IMR-90 (cell line): ENCODE data around the gene ZBTB22. TPM values are rescaled to one million over a fixed set of nuclear protein-coding genes. Genes with fewer than 3 reads are reported as not detected.

ENCODE experiments used
- ATAC-seq: fragments of 200-7000 bp; cut with Tn5 transposase; 2 replicates; pipeline ENCODE4 v1.9.1; 2020; ENCODE audit warnings: low read depth, mild to moderate bottlenecking, moderate library complexity
- BruUV-seq: library from RNA; stranded (reverse); fragments of 400-500 nt; replicated peaks from 2 replicates; lab custom pipeline; 2021; lab: Mats Ljungman, UMichigan
- CTCF ChIA-PET: fragments of 300-600 bp; formaldehyde crosslinking; extraction: SDS; loops from one replicate; lab custom pipeline; 2021; ENCODE audit warnings: antibody characterized with exemption; lab: Yijun Ruan, JAX
- POLR2A ChIA-PET: fragments of 300-600 bp; sonication (Branson Sonifier 250); formaldehyde crosslinking; loops from one replicate; lab custom pipeline; 2022; ENCODE audit warnings: antibody characterized with exemption; ENCODE audit not compliant: unreplicated experiment; lab: Charles Lee
- DNase-seq: peaks from one replicate; pipeline ENCODE4 v3.0.0; 2013
- H2AFZ ChIP-seq: replicated peaks from 2 replicates; pipeline ENCODE3; 2013; ENCODE audit warnings: low read length, mild to moderate bottlenecking; ENCODE audit not compliant: poor library complexity
- H2AK5ac ChIP-seq: 2 replicates; pipeline ENCODE4 v1.6.1; 2013; ENCODE audit warnings: low read depth, low read length, inconsistent platforms
- H2AK9ac ChIP-seq: replicated peaks from 2 replicates; pipeline ENCODE3; 2013; ENCODE audit warnings: mild to moderate bottlenecking, low read depth, low read length, moderate library complexity; ENCODE audit not compliant: poor library complexity
- H2BK120ac ChIP-seq: 2 replicates; pipeline ENCODE4 v1.6.1; 2013; ENCODE audit warnings: low read depth, low read length, inconsistent platforms
- H2BK15ac ChIP-seq: 3 replicates; pipeline ENCODE4 v1.6.1; 2013; ENCODE audit warnings: low read depth, low read length, inconsistent platforms
- H2BK20ac ChIP-seq: 2 replicates; pipeline ENCODE4 v1.6.1; 2013; ENCODE audit warnings: low read depth, mild to moderate bottlenecking, inconsistent platforms, low read length, moderate library complexity
- H2BK5ac ChIP-seq: 2 replicates; pipeline ENCODE4 v1.6.1; 2013; ENCODE audit warnings: mild to moderate bottlenecking, low read depth, low read length, inconsistent platforms; ENCODE audit not compliant: poor library complexity, severe bottlenecking
- H3K14ac ChIP-seq: replicated peaks from 2 replicates; pipeline ENCODE4 v1.6.1; 2013; ENCODE audit warnings: low read depth, low read length, inconsistent platforms
- H3K18ac ChIP-seq: 2 replicates; pipeline ENCODE4 v1.6.1; 2013; ENCODE audit warnings: low read depth, low read length, control low read depth
- H3K23ac ChIP-seq: 2 replicates; pipeline ENCODE4 v1.6.1; 2013; ENCODE audit warnings: low read depth, low read length, inconsistent platforms
- H3K27ac ChIP-seq: 2 replicates; pipeline ENCODE4 v1.5.1; 2013; ENCODE audit warnings: mild to moderate bottlenecking, control low read depth, low read length; ENCODE audit not compliant: insufficient read depth
- H3K27me3 ChIP-seq: 2 replicates; pipeline ENCODE4 v1.6.1; 2013; ENCODE audit warnings: low read length; ENCODE audit not compliant: control insufficient read depth, insufficient read depth
- H3K36me3 ChIP-seq: 2 replicates; pipeline ENCODE4 v1.6.1; 2013; ENCODE audit warnings: low read length, mixed read lengths; ENCODE audit not compliant: control insufficient read depth, insufficient read depth
- H3K4ac ChIP-seq: 2 replicates; pipeline ENCODE4 v1.6.1; 2013; ENCODE audit warnings: low read depth, low read length, inconsistent platforms
- H3K4me1 ChIP-seq: 2 replicates; pipeline ENCODE4 v1.6.1; 2013; ENCODE audit warnings: low read length, mixed read lengths; ENCODE audit not compliant: control insufficient read depth, insufficient read depth
- H3K4me2 ChIP-seq: 2 replicates; pipeline ENCODE4 v1.6.1; 2013; ENCODE audit warnings: low read depth, mild to moderate bottlenecking, control low read depth, low read length, moderate library complexity
- H3K4me3 ChIP-seq: 2 replicates; pipeline ENCODE4 v1.5.1; 2013; ENCODE audit warnings: low read depth, mild to moderate bottlenecking, control low read depth, low read length, moderate library complexity; ENCODE audit not compliant: insufficient read depth
- H3K56ac ChIP-seq: 2 replicates; pipeline ENCODE4 v1.6.1; 2013; ENCODE audit warnings: low read length, inconsistent platforms; ENCODE audit not compliant: insufficient read depth; ENCODE audit errors: extremely low read depth
- H3K79me1 ChIP-seq, 2 experiments: 2 replicates each; pipeline ENCODE4 v1.6.1; 2013; ENCODE audit warnings: low read length in 2 of 2, inconsistent platforms in 1 of 2, low read depth in 1 of 2
- H3K9ac ChIP-seq: 2 replicates; pipeline ENCODE4 v1.6.1; 2013; ENCODE audit warnings: low read depth, low read length, control low read depth
- H3K9me1 ChIP-seq: 2 replicates; pipeline ENCODE4 v1.6.1; 2013; ENCODE audit warnings: low read length, inconsistent platforms; ENCODE audit not compliant: insufficient read depth
- H3K9me3 ChIP-seq: 2 replicates; pipeline ENCODE4 v1.6.1; 2013; ENCODE audit warnings: low read length; ENCODE audit not compliant: control insufficient read depth, insufficient read depth
- H4K20me1 ChIP-seq: 2 replicates; pipeline ENCODE4 v1.6.1; 2013; ENCODE audit warnings: low read length, inconsistent platforms; ENCODE audit not compliant: insufficient read depth
- H4K5ac ChIP-seq: 2 replicates; pipeline ENCODE4 v1.6.1; 2013; ENCODE audit warnings: mild to moderate bottlenecking, low read depth, low read length, control low read depth
- H4K8ac ChIP-seq, 2 experiments: 2 replicates each; pipeline ENCODE4 v1.6.1; 2013; ENCODE audit warnings: low read depth in 2 of 2, low read length in 2 of 2, control low read depth in 1 of 2, inconsistent platforms in 1 of 2
- H4K91ac ChIP-seq: 2 replicates; pipeline ENCODE4 v1.6.1; 2013; ENCODE audit warnings: low read depth, low read length, inconsistent platforms; ENCODE audit not compliant: insufficient read depth
- BHLHE40 ChIP-seq: fragments of 150-350 bp; IDR thresholded peaks from 2 replicates; pipeline ENCODE4 v1.6.1; 2016; ENCODE audit warnings: mild to moderate bottlenecking, low read depth, low read length
- CEBPB ChIP-seq: IDR thresholded peaks from 2 replicates; pipeline ENCODE4 v1.6.1; 2012; ENCODE audit warnings: low read depth, low read length, improper control_type of control experiment
- CHD1 ChIP-seq: IDR thresholded peaks from 2 replicates; pipeline ENCODE4 v1.6.1; 2012; ENCODE audit warnings: low read depth, low read length, improper control_type of control experiment
- FOS ChIP-seq: fragments of 150-350 bp; IDR thresholded peaks from 2 replicates; pipeline ENCODE4 v1.6.1; 2016; ENCODE audit warnings: low read depth, low read length
- MAFK ChIP-seq: IDR thresholded peaks from 2 replicates; pipeline ENCODE4 v1.6.1; 2012; ENCODE audit warnings: low read depth, low read length, improper control_type of control experiment
- MAZ ChIP-seq: IDR thresholded peaks from 2 replicates; pipeline ENCODE4 v1.6.1; 2012; ENCODE audit warnings: low read depth, mild to moderate bottlenecking, low read length, improper control_type of control experiment, moderate library complexity, borderline replicate concordance
- MXI1 ChIP-seq: IDR thresholded peaks from 2 replicates; pipeline ENCODE4 v1.6.1; 2012; ENCODE audit warnings: low read depth, mild to moderate bottlenecking, low read length, moderate library complexity, borderline replicate concordance
- NFE2L2 ChIP-seq: fragments of 150-350 bp; IDR thresholded peaks from 2 replicates; pipeline ENCODE4 v1.6.1; 2016; ENCODE audit warnings: low read depth, mild to moderate bottlenecking, low read length
- POLR2A ChIP-seq: IDR thresholded peaks from 2 replicates; pipeline ENCODE4 v1.6.1; 2012; ENCODE audit warnings: mild to moderate bottlenecking, low read depth, low read length
- RAD21 ChIP-seq: IDR thresholded peaks from 2 replicates; pipeline ENCODE4 v1.6.1; 2012; ENCODE audit warnings: low read length, improper control_type of control experiment
- RCOR1 ChIP-seq: IDR thresholded peaks from 2 replicates; pipeline ENCODE4 v1.6.1; 2012; ENCODE audit warnings: mild to moderate bottlenecking, low read length, improper control_type of control experiment; ENCODE audit not compliant: insufficient replicate concordance
- RFX5 ChIP-seq: IDR thresholded peaks from 2 replicates; pipeline ENCODE4 v1.8.0; 2012; ENCODE audit warnings: low read depth, mild to moderate bottlenecking, low read length, moderate library complexity
- SMC3 ChIP-seq: fragments of 150-350 bp; IDR thresholded peaks from 2 replicates; pipeline ENCODE4 v1.6.1; 2016; ENCODE audit warnings: low read depth, mild to moderate bottlenecking, antibody characterized with exemption, low read length, moderate library complexity
- USF2 ChIP-seq: fragments of 150-350 bp; IDR thresholded peaks from 2 replicates; pipeline ENCODE4 v1.6.1; 2017; ENCODE audit warnings: mild to moderate bottlenecking, antibody characterized with exemption, low read length, low read depth
- WGBS, 2 experiments: methylation state at CpG; one replicate each; pipeline versions ENCODE4 v1.1.5 to v1.1.7; 2013; ENCODE audit warnings: missing lambda C conversion rate in 2 of 2; ENCODE audit not compliant: insufficient read length in 1 of 2; ENCODE audit errors: extremely low coverage in 2 of 2; 5-methylcytosine and 5-hydroxymethylcytosine counted together
- dilution Hi-C: fragments of 300-500 bp; cut with HindIII; formaldehyde crosslinking; loops from one replicate; pipeline ENCODE4 v1.14.3; 2018; ENCODE audit warnings: low sequenced_read_pairs; ENCODE audit not compliant: unreplicated experiment
- in situ Hi-C: fragments of 300-500 bp; cut with MboI; formaldehyde crosslinking; loops from 3 replicates; pipeline ENCODE4 v1.14.3; 2019; ENCODE audit warnings: low sequenced_read_pairs, inconsistent platforms, mixed read lengths
- intact Hi-C: fragments of 100-400 bp; cut with micrococcal nuclease; formaldehyde crosslinking; loops from 2 replicates; pipeline ENCODE4 v1.10.0; 2022
- polyA plus RNA-seq, 3 experiments: library from polyadenylated mRNA; depleted of rRNA; stranded (reverse); fragments of >200 nt; gene quantifications; 2 replicates each; pipeline ENCODE4 v1.2.3, GENCODE V29; 2012; ENCODE audit warnings: low replicate concordance in 1 of 3
- total RNA-seq: library from RNA; depleted of rRNA; stranded (reverse); fragments of >200 nt; gene quantifications from 2 replicates; pipeline ENCODE4 v1.2.3, GENCODE V29; 2012
- TF ChIP-seq, protein P1 (sequence below): conservative IDR thresholded peaks from 2 replicates; pipeline ENCODE4 v1.5.1; 2012; ENCODE audit warnings: mild to moderate bottlenecking, low read depth, low read length, improper control_type of control experiment

ZBTB22 gene
- total and polyA plus RNA-seq, 2 of the 4 experiments (the other 2 are of a cell fraction): 6.8 to 13.0 TPM

- ChIA-PET POLR2A (interaction anchor here (0.7 to 1.5 kb wide), 2 partner anchors 28 to 62 kb away, joined by 3 to 6 read pairs; partner anchors contain the start of genes PFDN6 and WDR46), CTCF (interaction anchor here (0.5 kb wide), 1 partner anchor 68 kb away, joined by 3 read pairs; no protein-coding TSS in a partner anchor)
- no peaks in the 10 kb centered on the region for H3K9me3 ChIP-seq
- no peak overlapping the region for H3K56ac ChIP-seq
- peak overlapping the region; percentile 70 for H3K4me2 ChIP-seq
- no peak overlapping the region for H3K23ac ChIP-seq
- peak overlapping the region; percentile 50 for H2AK9ac ChIP-seq
- ATAC-seq: no peak
- no peak overlapping the region for H3K18ac ChIP-seq
- H3K36me3 ChIP-seq: peaks cover 28% of the 10 kb centered on the region
- H4K91ac ChIP-seq: no peak overlapping the region
- peaks cover 20% of the 10 kb centered on the region for H4K20me1 ChIP-seq
- no peak overlapping the region for H4K5ac ChIP-seq
- 0 out of 2 replicates have a peak overlapping the region, but pooled peaks have one; percentile 11 for H2AK5ac ChIP-seq
- H4K8ac ChIP-seq: 0 out of 4 replicates have a peak overlapping the region, but pooled peaks of 1 of the 2 experiments have one; percentile 19
- no peak overlapping the region for H2BK20ac ChIP-seq
- in situ Hi-C loops: no loop called here
- 77% methylated on average over 7 of the region's 19 CpGs; no CpG with 5 or more reads in 1 of the 2 experiments for WGBS, 2 experiments
- no peak overlapping the region for H2BK120ac ChIP-seq
- no peak overlapping the region for H3K27ac ChIP-seq
- no TSS peak for BruUV-seq
- H2BK15ac ChIP-seq: no peak overlapping the region
- no peak for DNase-seq
- no peak for TF ChIP-seq NFE2L2
- no peak for TF ChIP-seq MAZ
- no peak for TF ChIP-seq USF2
- no peak for TF ChIP-seq RFX5
- TF ChIP-seq MXI1: no peak
- TF ChIP-seq BHLHE40: no peak
- no peak for TF ChIP-seq POLR2A
- TF ChIP-seq CHD1: no peak
- TF ChIP-seq RAD21: no peak
- TF ChIP-seq CEBPB: no peak
- TF ChIP-seq, protein P1, sequence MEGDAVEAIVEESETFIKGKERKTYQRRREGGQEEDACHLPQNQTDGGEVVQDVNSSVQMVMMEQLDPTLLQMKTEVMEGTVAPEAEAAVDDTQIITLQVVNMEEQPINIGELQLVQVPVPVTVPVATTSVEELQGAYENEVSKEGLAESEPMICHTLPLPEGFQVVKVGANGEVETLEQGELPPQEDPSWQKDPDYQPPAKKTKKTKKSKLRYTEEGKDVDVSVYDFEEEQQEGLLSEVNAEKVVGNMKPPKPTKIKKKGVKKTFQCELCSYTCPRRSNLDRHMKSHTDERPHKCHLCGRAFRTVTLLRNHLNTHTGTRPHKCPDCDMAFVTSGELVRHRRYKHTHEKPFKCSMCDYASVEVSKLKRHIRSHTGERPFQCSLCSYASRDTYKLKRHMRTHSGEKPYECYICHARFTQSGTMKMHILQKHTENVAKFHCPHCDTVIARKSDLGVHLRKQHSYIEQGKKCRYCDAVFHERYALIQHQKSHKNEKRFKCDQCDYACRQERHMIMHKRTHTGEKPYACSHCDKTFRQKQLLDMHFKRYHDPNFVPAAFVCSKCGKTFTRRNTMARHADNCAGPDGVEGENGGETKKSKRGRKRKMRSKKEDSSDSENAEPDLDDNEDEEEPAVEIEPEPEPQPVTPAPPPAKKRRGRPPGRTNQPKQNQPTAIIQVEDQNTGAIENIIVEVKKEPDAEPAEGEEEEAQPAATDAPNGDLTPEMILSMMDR: no peak
- no peak for TF ChIP-seq MAFK
- no peak for TF ChIP-seq SMC3
- no peak for TF ChIP-seq RCOR1
- TF ChIP-seq FOS: no peak
- no peaks in the 10 kb centered on the region for H3K27me3 ChIP-seq
- dilution Hi-C loops: no loop called here
- H3K79me1 ChIP-seq: peaks cover 41 to 85% of the 10 kb centered on the region in 2 experiments
- no peak overlapping the region for H3K4ac ChIP-seq
- no peak overlapping the region for H2AFZ ChIP-seq
- no peak overlapping the region for H2BK5ac ChIP-seq
- peaks cover 39% of the 10 kb centered on the region for H3K4me1 ChIP-seq
- H3K9ac ChIP-seq: no peak overlapping the region
- no peak overlapping the region for H3K14ac ChIP-seq
- H3K9me1 ChIP-seq: peaks cover 22% of the 10 kb centered on the region
- intact Hi-C loops: no loop called here
- peak overlapping the region; percentile 35 for H3K4me3 ChIP-seq
Measured at GRCh38 chr6:33316603-33317418, 733 bp downstream of the ZBTB22 start.
